Measurements from ENCODE around the gene CLSTN3.

The CLSTN3 gene

DNA sequence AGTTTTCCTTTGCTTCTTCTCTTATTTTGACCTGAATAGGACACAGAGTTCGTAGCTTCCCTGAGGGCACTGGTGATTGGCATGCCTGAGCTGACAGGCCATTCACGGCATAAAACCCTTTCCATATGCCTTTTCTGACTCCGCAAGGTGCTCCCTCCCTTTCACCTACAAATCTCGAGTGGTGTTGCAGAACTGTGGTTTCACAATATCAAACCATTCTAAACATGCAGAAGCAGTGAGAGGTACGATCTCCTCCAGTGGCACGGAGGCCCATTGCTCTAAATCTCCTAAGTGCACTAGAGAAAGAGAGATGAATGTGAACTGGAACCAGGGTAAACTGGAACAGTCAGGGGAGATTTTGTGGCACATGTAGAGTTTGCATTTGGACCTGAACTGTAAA, 23.9 kb downstream of the CLSTN3 start:
- TF ChIP-seq, protein P1, sequence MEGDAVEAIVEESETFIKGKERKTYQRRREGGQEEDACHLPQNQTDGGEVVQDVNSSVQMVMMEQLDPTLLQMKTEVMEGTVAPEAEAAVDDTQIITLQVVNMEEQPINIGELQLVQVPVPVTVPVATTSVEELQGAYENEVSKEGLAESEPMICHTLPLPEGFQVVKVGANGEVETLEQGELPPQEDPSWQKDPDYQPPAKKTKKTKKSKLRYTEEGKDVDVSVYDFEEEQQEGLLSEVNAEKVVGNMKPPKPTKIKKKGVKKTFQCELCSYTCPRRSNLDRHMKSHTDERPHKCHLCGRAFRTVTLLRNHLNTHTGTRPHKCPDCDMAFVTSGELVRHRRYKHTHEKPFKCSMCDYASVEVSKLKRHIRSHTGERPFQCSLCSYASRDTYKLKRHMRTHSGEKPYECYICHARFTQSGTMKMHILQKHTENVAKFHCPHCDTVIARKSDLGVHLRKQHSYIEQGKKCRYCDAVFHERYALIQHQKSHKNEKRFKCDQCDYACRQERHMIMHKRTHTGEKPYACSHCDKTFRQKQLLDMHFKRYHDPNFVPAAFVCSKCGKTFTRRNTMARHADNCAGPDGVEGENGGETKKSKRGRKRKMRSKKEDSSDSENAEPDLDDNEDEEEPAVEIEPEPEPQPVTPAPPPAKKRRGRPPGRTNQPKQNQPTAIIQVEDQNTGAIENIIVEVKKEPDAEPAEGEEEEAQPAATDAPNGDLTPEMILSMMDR (conservative IDR thresholded peaks at IDR 0.05; ENCODE audit: control insufficient read depth, insufficient read depth, low read depth, low read length): no peak
- no peak overlapping the region for H3K4me3 ChIP-seq (ENCODE audit: control insufficient read depth, low read depth, low read length)
- DNase-seq (ENCODE audit: low read depth): no peak

DNA sequence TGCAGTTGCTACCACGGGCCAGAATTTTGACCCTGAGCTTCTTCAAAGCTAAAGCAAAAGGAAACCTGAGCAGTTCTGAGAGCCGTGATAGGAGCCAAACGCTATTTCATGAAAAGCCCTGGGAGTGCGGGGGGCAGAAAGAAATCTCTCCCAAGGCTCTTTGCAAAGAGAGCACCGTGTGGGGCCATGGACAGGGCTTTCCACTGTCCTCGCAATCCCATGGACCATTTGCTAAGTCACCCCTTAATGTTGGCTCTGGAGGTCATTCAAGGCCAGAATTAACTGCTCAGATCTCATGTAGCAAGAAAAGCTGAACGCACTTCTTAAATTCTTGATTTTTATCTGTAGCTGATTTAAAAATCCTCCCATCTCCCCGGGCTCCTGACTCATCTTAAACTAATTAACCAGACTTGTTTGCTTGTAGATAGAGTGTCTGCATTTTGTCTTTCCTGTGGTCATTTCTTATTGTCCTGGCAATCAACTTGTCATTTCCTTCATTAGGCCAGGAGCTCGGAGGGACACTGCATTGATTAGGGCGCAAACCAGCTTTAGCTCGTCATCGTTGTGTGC, 24.8 kb downstream of the CLSTN3 start:
- H3K4me3 ChIP-seq (ENCODE audit: control insufficient read depth, low read depth, low read length): no peak overlapping the region
- no peak for DNase-seq (ENCODE audit: low read depth)
- TF ChIP-seq, protein P1 (conservative IDR thresholded peaks at IDR 0.05; ENCODE audit: control insufficient read depth, insufficient read depth, low read depth, low read length): no peak

DNA sequence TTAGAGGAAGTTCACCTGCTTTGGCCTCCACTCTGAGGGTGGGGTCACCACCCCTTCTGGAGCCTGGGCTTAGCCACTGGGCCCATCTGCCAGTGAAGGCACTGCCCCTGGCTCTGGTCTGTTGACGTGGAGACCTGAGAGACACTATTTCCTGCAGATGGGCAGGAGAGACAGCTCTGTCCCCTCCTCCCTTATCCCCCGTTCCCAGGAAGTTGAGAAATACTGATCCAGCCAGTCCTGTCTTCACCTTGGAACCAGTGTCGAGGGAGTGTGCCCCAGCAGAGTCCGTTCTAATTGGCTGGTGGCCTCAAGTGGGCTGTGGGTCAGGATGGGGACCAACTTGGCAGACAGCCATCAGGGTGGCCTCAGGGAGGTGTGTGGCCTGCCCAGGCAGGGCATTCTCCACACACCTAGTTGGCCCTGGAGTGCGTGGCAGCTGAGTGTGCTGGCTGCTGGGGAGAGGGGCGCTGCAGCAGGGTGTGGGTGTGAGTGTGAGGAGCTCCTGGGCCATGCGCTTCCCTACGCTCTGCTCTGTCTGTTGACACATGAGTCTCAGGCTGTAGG, 25.4 kb downstream of the CLSTN3 start:
- DNase-seq (ENCODE audit: low read depth): no peak
- H3K4me3 ChIP-seq (ENCODE audit: control insufficient read depth, low read depth, low read length): no peak overlapping the region
- TF ChIP-seq, protein P1 (conservative IDR thresholded peaks at IDR 0.05; ENCODE audit: control insufficient read depth, insufficient read depth, low read depth, low read length): no peak

DNA sequence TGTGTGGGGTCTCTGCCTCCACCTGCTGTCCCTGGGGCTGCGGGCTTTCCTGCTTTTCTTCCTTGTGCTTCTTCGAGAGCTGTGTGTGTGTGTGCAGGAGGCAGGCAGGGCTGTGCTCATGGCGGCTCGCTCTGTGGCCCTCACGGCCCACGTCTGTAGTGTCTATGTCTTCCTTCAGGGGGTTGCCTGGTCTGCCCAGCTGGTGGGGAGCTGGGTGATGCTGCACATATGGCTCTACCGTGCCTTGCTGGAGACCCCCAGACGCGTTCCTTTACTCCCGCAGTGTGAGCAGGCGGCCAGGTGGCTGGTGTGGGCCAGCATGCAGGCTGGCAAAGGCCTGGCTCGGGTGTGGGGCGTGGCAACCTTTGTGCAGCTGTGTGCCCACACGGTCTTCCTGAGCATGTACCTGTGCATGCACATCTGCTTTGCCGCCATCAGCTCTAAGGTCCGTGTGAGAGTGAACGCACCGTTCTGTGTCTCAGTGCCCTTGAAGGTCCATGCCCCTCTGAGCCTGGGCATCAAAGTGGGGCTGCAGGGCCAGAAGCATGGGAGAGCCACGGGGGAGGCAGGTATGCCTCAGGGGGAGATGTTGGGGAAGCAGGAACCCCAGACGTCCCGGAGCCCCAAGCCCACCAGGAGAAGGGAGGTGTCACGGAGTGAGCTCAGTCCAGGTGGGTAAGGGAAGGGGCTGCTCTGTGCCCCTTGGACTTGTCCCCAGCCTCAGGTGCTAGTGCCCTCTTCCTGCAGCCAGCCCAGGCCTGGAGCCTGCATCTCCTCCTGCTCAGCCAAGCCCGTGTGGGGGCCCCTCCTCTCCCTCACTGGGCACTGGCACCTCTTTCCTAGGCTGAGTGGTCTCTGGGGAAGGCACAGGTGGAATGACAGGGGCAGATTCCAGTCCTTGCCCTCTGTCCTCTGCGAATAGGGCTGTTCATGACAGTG, 26.4 kb downstream of the CLSTN3 start:
- DNase-seq (ENCODE audit: low read depth): no peak
- H3K4me3 ChIP-seq (ENCODE audit: control insufficient read depth, low read depth, low read length): no peak overlapping the region
- TF ChIP-seq, protein P1 (conservative IDR thresholded peaks at IDR 0.05; ENCODE audit: control insufficient read depth, insufficient read depth, low read depth, low read length): no peak

DNA sequence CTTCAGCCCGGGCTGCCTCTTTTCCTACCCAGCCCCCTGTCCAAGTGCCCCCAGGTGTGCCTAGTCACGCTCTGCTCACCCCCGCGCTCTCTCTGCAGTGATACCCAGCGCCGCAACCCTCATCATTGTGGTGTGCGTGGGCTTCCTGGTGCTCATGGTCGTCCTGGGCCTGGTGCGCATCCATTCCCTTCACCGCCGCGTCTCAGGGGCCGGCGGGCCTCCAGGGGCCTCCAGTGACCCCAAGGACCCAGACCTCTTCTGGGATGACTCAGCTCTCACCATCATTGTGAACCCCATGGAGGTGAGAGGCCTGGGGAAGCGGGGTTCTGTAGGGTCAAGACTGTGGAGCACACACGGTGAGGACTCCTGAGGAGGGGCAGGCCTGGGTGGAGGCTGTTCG, 27.2 kb downstream of the CLSTN3 start:
- TF ChIP-seq, protein P1 (conservative IDR thresholded peaks at IDR 0.05; ENCODE audit: control insufficient read depth, insufficient read depth, low read depth, low read length): no peak
- H3K4me3 ChIP-seq (ENCODE audit: control insufficient read depth, low read depth, low read length): no peak overlapping the region
- DNase-seq (ENCODE audit: low read depth): no peak

DNA sequence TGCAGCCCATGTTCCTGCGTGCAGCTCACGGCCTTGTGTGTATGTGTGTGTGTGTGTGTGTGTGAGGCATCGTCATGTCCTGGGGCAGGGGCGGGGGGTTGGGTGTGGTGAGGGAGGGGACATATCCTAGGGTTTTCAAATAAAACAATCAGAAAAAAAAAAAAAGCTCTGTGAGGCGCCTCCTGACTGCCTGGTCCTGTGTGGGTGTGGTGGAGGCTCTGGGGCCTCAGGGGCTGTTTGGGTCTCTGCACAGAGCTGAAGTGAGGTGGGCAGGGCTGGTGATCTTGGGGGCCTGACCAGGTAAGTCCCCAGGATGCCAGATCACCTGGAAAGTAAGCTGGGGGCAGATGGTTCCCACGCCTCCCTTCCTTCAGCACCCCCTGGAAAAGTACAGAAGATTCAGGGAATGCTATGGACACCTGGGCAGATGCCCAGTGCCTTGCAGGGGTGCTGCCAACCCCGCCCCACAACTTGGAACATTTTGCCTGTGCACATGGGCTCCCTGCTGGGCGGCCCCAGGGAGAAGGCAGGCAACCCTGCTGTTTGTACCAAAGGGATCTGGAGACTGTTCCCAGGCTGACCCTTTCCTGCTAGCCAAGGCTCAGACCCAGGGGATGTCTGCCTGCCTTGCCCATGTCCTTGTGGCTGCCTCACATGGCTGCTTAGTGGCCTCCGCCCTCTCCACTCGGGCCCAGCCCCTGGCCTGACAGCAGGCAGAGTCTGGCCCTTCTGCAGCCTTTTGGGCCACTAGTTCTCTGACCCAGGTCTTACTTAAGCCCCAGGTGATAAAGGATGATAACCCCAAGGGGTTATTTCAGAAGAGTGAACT, 28.8 kb downstream of the CLSTN3 start:
- H3K4me3 ChIP-seq (ENCODE audit: control insufficient read depth, low read depth, low read length): no peak overlapping the region
- no peak for DNase-seq (ENCODE audit: low read depth)
- TF ChIP-seq, protein P1 (conservative IDR thresholded peaks at IDR 0.05; ENCODE audit: control insufficient read depth, insufficient read depth, low read depth, low read length): no peak

All from fibroblast of mammary gland (primary cell).